OCI-LY1 (cell line): Measurements from ENCODE around the gene GCK.

ENCODE experiments used
- EZH2 ChIP-seq: fragments of 200-600 bp; sonication (generic), shearing (Covaris generic); IDR thresholded peaks from 2 replicates; pipeline ENCODE4 v1.8.0; 2017; ENCODE audit warnings: borderline replicate concordance, mixed run types, mild to moderate bottlenecking, antibody characterized with exemption, low read length, moderate library complexity, mixed read lengths
- TF ChIP-seq, protein P1 (sequence below): fragments of 200-600 bp; sonication (generic), shearing (Covaris generic); IDR thresholded peaks from 2 replicates; pipeline ENCODE4 v1.5.1; 2017; ENCODE audit warnings: mild to moderate bottlenecking, antibody characterized with exemption, low read length, moderate library complexity, mixed read lengths

DNA sequence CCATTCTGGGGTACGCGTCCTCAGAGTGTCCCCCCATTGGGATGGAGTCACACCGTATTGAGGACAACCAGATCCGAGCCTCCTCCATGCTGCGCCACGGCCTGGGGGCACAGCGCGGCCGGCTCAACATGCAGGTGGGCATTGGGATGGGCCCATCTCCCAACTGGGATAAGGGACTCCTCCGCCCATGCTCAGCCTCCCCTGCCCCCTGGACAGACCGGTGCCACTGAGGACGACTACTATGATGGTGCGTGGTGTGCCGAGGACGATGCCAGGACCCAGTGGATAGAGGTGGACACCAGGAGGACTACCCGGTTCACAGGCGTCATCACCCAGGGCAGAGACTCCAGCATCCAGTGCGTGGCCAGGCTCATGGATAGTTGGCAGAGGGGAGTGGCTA, 79.2 kb downstream of the GCK start:
- TF ChIP-seq, protein P1, sequence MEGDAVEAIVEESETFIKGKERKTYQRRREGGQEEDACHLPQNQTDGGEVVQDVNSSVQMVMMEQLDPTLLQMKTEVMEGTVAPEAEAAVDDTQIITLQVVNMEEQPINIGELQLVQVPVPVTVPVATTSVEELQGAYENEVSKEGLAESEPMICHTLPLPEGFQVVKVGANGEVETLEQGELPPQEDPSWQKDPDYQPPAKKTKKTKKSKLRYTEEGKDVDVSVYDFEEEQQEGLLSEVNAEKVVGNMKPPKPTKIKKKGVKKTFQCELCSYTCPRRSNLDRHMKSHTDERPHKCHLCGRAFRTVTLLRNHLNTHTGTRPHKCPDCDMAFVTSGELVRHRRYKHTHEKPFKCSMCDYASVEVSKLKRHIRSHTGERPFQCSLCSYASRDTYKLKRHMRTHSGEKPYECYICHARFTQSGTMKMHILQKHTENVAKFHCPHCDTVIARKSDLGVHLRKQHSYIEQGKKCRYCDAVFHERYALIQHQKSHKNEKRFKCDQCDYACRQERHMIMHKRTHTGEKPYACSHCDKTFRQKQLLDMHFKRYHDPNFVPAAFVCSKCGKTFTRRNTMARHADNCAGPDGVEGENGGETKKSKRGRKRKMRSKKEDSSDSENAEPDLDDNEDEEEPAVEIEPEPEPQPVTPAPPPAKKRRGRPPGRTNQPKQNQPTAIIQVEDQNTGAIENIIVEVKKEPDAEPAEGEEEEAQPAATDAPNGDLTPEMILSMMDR, result no peak
- TF ChIP-seq EZH2, result no peak
